Fibroblast of villous mesenchyme (primary cell): Measurements from ENCODE around the gene LRRC42. TPM values are rescaled to one million over a fixed set of nuclear protein-coding genes. Genes with fewer than 3 reads are reported as not detected.
A peak's percentile ranks its signal among the peaks of the same experiment; 100 is the strongest.

Source experiments
- DNase-seq: peaks from one replicate; pipeline ENCODE4 v3.0.0-alpha.2; 2010; ENCODE audit warnings: low read depth
- H3K4me3 ChIP-seq: 2 replicates; pipeline ENCODE4 v1.5.1; 2011; ENCODE audit warnings: low read depth, mild to moderate bottlenecking, low read length
- CTCF ChIP-seq: IDR thresholded peaks from 2 replicates; pipeline ENCODE4 v1.5.1; 2012; ENCODE audit warnings: low read depth, mild to moderate bottlenecking, low read length; ENCODE audit not compliant: insufficient read depth
- total RNA-seq: library from RNA; depleted of rRNA; stranded (reverse); fragments of >200 nt; gene quantifications from 2 replicates; pipeline ENCODE4 v1.2.3, GENCODE V29; 2012

LRRC42 gene
- total RNA-seq, 1 donor = 47.1 TPM

- DNase-seq = no peak
- no peak for TF ChIP-seq CTCF
- H3K4me3 ChIP-seq = no peak overlapping the region
Observed at GRCh38 chr1:54011316-54012007, 65.3 kb downstream of the LRRC42 start.

GRCh38 chr1:54012008-54012325 is 65.8 kb downstream of the LRRC42 start:
- no peak for TF ChIP-seq CTCF
- DNase-seq = no peak
- no peak overlapping the region for H3K4me3 ChIP-seq

GRCh38 chr1:54012863-54013262 is 66.7 kb downstream of the LRRC42 start:
- no peak for DNase-seq
- no peak for TF ChIP-seq CTCF
- no peak overlapping the region for H3K4me3 ChIP-seq

GRCh38 chr1:54013393-54014008 is 67.4 kb downstream of the LRRC42 start:
- H3K4me3 ChIP-seq = no peak overlapping the region
- TF ChIP-seq CTCF = no peak
- DNase-seq = no peak

GRCh38 chr1:54014009-54014629 is 68.0 kb downstream of the LRRC42 start:
- no peak for TF ChIP-seq CTCF

GRCh38 chr1:54016343-54017282 is 70.5 kb downstream of the LRRC42 start:
- peak; percentile 73 for DNase-seq
- no peak overlapping the region for H3K4me3 ChIP-seq
- no peak for TF ChIP-seq CTCF

More at GRCh38 chr1:54014009-54014629, 68.0 kb downstream of the LRRC42 start:
- H3K4me3 ChIP-seq = no peak overlapping the region
- DNase-seq = no peak
